GM15510 (cell line): ENCODE results near the gene PDSS2.

Experiments
- POLR2A ChIP-seq: IDR thresholded peaks from 3 replicates; pipeline ENCODE4 v1.6.1; 2011; ENCODE audit warnings: borderline replicate concordance; ENCODE audit not compliant: insufficient read length; ENCODE audit errors: extremely low read depth

PDSS2 gene

GRCh38 chr6:107405002-107405401, 54.4 kb downstream of the PDSS2 start:
- no peak for TF ChIP-seq POLR2A

DNA sequence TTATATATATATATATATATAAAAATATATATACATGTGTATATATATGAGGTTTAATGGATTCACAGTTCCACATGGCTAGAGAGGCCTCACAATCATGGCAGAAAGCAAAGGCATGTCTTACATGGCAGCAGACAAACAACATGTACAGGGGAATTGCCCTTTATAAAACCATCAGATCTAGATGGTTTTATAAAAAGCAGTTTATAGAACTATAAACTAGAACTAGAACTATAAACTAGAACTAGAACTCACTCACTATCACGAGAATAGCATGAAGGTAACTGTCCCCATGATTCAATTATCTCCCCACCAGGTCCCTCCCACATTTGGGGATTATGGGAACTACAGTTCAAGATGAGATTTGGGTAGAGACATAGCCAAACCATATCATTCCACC, 56.8 kb downstream of the PDSS2 start:
- TF ChIP-seq POLR2A, result no peak

- TF ChIP-seq POLR2A, result no peak
These were observed 57.8 kb downstream of the PDSS2 start for GRCh38 chr6:107401573-107401972.

DNA sequence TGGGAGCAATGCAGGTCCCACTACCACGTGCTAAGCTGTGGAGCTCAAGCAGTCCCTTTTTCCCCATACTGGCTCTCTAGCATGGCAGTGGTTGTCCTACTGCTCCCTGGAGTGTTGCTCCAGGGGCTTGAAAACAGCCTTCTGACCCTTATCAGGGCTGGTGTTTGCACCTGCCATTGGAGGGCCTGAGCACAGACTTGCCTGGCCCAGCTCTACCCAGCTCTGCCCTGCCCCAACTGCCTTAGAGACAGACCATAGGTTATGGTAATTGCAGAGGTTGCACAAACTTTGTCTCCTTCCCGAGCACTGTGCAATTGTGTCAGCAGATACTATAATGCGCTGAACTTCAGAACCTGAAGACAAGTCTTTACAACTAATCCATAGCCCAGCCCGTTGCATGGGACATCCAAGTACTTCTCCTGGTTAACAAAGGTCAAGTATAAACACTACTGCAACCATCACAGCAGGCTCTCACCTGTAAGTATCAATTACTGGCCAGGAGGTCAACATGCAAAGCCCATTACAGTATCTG, 58.7 kb downstream of the PDSS2 start:
- TF ChIP-seq POLR2A, result no peak

DNA sequence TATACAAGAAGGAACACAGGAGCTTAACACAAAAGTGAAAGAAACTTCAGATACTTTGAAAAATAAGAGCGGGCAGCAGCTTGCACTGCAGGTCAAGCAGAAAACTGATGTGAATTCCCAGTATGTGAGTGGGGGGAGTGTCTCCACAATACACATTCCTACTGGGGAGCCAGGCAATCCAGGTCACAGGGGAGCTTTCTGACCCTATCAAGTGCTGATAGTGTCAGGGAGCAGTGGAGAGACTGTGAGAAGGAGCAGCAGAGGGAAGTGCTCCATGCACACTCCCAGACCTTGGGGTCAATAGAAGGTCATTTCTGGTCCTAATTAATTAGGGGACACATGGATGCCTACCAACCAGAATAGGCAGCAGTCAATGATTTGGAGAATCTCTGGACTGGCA, 59.4 kb downstream of the PDSS2 start:
- TF ChIP-seq POLR2A, result no peak

- no peak for TF ChIP-seq POLR2A
These were observed 61.4 kb downstream of the PDSS2 start for GRCh38 chr6:107398001-107398400.

GRCh38 chr6:107396211-107396610, 63.2 kb downstream of the PDSS2 start:
- no peak for TF ChIP-seq POLR2A

DNA sequence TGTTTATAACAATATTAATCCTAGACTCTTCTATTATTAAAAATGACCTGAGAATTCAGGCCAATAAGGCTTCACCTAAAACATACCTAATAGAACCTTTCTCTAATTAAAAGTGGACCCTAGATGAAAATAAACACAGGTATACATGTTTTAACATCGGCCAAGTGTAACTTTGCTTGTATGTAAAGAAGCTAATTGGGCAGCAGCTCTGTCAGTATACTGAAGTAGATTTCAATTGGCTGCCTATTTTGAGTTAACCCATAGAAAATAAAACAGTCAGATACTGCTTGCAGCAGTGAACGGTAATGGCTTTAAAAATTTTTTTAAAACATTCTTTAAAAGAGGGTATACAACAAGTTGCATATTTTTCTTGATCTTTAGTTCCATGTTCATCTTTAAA, 67.3 kb downstream of the PDSS2 start:
- no peak for TF ChIP-seq POLR2A

- no peak for TF ChIP-seq POLR2A
These were observed 68.5 kb downstream of the PDSS2 start for GRCh38 chr6:107390685-107391435.

GRCh38 chr6:107390056-107390455, 69.3 kb downstream of the PDSS2 start:
- TF ChIP-seq POLR2A, result no peak

GRCh38 chr6:107386904-107387303, 72.5 kb downstream of the PDSS2 start:
- no peak for TF ChIP-seq POLR2A

DNA sequence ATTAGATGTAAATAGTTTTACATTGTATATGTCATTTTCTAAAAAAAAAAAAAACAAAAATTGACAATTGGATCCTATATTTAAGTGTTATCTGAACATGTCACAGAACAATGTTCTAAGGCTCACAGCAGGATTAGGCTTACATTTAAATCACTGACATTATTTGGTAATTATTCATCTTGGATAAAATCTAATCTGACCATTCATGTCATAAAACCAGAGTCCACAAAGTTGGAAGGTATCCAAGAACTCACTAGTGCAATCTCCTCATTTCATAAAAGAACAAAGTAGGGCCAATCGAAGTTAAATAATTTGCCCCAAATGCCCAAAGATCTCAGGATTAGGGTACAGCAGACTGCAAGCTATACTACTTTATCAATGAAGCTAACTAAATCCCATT, 73.0 kb downstream of the PDSS2 start:
- no peak for TF ChIP-seq POLR2A

DNA sequence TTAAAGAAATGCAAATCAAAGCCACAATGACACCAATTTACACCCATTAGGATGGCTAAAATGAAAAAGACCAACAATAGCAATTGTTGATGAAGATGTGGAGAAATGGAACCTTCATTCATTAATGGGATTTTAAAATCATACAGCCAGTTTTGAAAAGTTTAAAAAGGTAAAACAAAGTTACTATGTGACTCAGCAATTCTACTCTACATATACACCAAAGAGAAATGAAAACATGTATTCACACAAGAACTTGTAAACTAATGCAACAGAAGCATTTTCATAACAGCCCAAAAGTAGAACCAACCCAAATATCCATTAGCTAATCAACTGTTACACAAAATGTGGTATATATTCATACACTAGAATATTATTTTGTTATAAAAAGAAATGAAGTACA, 75.7 kb downstream of the PDSS2 start:
- TF ChIP-seq POLR2A, result no peak

- TF ChIP-seq POLR2A, result no peak
These were observed 85.1 kb downstream of the PDSS2 start for GRCh38 chr6:107374264-107374663.

DNA sequence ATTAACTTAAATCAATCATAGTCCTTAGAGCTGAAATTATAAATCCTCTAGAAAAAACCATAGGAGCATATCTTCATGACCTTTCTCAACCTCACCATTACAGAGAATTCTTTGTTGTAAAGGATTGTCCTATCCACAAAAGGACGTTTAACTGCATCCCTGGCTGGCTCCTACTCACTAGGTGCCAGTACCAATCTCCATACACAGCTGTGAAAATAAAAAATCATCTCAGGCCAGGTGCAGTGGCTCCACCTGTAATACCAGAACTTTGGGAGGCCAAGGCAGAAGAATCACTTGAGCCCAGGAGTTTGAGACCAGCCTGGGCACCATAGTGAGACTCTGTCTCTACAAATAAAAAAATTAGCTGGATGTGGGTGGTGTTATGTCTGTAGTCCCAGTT, 89.9 kb downstream of the PDSS2 start:
- TF ChIP-seq POLR2A, result no peak

DNA sequence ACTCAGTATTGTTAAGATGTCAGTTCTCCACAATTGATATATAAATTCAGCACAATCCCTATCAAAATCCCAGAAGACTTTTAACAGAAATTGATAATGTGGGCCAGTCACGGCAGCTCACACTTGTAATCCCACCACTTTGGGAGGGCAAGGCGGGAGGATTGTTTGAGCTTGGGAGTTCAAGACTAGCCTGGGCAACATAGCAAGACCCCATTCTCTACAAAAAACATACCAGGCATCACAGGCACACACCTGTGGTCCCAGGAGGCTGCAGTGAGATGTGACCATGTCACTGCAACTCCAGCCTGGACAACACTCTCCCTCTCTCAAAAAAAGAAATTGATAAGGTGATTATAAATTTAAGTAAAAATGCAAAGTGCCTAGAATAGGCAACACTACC, 90.9 kb downstream of the PDSS2 start:
- TF ChIP-seq POLR2A, result no peak
